Fibroblast of skin of right biceps (primary cell): Measurements from ENCODE around the gene MTSS2.
"Not testable (repeated sequence)": the region's sequence is repeated elsewhere in the genome, so short reads cannot be mapped to it uniquely, and the experiment has no call there.

Experiments used
- DNase-seq: peaks from one replicate; pipeline ENCODE4 v3.0.0-alpha.2; 2013

Gene MTSS2

DNA sequence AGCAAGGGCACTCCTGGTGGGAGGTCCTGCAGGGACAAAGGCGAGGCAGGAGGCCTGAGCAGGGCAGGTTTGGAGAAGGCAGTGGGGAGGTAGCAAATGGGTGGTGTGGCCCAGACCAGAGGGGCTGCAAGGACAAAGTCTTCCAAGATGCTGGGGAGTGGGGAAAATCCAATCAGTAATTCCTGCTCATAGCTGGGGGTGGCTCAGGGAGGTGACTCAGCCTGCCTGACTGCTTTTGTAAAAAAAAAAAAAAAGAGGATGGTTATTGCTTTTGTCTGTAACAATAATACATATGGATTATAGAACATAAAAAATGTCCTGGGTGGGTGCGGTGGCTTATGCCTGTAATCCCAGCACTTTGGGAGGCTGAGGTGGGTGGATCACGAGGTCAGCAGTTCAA lies 34.3 kb downstream of the MTSS2 start:
- DNase-seq, result peak; percentile 28

DNA sequence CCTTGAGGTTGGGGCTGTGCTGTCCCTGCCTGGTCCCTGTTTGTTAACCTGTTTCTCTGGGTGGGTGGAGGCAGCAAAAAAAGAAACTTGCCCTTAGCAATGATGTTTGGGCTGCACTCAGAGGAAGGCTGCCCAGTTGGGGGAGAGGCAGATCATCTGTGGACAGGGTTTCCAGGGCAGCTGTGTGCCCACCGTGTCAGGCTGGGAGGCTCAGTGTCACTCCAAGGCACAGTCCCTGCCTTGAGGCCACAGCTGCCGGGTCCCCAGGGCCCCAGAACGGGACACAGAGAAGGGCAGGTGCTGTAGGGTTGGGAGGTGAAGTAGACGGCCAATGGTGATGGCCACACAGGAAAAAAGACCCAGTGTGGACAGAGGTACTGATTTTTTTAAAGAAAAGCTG lies 35.6 kb downstream of the MTSS2 start:
- DNase-seq, result no peak

DNA sequence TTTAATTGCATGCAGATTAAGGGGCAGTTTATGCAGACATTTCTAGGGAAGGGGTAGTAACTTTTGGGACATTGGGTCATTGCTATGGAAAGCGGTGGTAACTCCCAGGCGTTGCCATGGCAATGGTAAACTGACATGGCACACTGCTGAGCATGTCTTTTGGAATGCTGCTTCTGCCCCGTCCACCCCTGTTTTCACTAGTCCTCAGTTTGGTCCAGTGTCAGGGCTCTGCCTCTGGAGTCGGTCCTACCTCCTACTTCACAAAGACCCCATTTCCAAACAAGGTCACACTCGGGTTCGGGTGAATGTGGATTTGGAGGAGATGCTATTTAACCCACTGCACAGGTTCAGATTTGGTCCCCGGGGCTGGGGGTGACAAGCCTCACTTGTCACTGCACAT lies 36.6 kb downstream of the MTSS2 start:
- no peak for DNase-seq

DNA sequence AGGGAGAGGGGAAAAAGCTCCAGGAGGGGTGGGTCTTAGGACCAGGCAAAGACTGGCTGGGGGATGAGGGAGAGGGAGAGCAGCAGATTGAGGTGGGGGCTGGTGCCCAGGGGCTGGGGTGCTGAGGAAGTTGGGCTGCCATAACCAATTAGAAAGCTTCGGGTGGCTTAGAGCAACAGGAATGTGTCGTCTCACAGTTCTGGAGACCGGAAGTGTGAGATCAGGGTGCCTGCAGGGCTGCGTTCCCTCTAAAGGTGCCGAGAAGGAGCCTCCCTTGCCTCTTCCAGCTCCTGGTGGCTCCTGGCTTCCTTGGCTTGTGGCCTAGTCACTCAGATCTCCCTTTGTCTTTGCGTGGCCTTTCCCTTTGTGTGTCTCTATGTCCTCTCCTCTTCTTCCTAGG lies 37.2 kb downstream of the MTSS2 start:
- no peak for DNase-seq

DNA sequence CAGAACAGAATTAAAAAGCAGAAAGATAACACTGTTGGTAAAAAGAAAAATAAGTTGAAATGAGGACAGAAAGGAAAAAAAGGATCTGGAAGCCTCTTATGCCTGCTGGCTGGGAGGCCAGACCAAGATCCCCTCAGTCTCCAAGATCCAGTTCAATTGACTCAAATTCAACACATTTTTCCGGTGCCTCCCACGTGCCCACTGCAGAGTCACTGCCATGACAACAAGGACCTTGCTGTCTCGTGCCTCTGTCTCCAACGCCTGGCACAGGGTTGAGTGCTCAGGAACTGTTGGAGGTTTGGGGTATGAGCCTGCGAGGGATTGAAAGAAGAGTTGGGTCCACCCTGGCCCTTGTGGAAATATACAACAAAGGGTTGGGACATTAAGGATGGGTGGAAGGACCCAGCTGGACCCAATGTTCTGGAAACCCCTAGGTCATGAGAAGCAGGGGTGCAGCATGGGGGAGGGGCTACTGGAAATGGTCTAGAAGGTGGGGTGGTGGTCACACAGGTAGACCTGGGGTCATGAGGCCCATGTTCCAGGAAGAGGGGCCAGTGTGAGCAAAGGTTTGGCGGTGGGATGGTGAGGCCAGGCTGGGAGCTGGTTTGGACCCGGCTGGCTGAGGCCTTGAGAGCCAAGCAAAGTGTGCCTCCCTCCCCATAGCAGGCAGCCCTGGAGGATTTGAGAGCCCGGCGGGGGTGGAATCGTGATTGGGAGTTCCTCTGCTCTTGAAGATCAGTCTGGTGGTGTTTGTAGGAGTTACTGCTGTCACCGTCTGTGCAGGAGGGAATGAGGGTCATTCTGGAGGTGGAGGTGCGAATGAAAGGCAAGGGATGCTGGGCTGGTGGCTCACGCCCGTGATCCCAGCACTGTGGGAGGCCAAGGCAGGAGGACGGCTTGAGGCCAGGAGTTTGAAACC lies 38.2 kb downstream of the MTSS2 start:
- DNase-seq, result no peak

DNA sequence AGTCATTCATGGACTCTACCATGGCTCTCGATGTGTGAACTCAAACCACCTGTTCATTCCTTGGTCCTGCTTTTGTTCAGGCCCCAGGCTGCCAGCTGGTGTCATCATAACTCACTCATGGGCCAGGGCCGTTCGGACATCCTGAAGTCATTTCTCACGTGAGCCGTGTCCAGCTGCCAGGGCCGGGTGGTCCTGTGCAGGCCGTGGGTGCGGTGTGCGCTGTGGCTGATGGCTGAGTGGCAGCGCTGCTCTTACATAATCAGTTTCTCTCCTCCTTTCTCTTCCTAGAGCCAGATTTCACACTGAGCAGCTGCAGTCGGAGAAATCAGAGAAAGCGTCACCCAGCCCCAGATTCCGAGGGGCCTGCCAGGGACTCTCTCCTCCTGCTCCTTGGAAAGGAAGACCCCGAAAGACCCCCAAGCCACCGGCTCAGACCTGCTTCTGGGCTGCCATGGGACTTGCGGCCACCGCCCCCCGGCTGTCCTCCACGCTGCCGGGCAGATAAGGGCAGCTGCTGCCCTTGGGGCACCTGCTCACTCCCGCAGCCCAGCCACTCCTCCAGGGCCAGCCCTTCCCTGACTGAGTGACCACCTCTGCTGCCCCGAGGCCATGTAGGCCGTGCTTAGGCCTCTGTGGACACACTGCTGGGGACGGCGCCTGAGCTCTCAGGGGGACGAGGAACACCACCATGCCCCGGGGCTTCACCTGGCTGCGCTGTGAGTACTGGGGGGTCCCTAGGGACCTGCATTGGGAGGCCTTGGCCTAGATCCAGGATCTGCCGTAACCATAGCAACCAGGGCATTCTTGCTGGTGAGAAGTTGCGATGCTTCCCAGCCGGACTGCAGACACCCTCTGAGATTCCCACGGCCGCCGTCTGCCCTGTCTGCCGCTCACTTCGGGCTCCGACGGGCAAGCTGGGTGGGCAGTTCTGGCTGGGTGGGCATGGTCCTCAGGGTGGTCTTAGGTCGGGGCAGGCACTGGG lies 39.3 kb downstream of the MTSS2 start, which contains the start of gene IL34:
Gene IL34, plus strand, starts transcription at position 300 of the 982 bp plus-strand sequence. Its CDS starts 389 bp downstream, at position 689.
- DNase-seq, result no peak

DNA sequence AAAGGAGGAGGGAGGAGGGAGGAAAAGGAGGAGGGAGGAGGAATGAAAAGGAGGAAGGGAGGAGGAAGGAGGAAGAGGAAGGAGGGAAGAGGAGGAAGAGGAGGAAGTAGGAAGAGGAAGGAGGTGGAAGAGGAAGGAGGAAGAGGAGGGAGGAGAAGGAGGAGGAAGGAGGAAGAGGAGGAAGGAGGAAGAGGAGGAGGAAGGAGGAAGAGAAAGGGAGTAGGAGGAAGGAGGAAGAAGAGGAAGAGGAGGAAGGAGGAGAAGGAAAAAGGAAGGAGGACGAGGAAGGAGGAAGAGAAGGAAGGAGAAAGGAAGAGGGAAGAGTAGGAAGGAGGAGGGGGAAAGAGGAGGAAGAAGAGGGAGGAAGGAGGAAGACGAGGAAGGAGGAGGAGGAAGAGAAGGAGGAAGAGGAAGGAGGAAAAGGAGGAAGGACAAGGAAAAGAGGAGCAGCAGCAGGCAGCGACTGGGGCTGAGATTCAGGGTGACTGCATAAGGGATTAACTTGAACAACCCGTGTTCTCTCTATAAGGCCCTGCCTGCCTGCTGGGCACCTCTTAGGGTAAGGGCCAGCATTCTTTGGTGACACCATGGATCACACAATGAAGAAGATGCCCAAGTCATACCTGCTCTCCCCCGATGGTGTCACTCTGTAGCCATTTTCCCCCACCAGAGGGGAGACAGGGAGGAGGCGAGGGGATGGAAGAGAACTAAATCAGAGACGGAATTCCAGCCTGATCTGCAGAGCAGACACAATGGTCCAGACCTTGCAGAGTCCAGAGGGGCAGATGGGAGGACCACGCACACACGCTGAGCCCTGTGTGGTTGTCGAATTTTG lies 40.9 kb downstream of the MTSS2 start:
- no peak for DNase-seq

DNA sequence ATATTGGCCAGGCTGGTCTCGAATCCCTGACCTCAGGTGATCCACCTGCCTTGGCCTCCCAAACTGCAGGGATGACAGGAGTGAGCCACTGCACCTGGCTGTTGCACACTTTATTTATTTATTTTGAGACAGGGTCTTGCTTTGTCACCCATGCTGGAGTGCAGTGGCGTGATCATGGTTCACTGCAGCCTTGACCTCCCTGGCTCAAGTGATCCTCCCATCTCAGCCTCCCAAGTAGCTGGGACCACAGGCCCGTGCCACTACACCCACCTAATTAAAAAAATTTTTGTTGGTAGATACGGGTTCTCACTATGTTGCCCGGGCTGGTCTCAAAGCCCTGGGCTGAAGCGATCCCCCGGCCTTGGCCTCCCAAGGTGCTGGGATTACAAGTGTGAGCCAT lies 42.6 kb downstream of the MTSS2 start:
- DNase-seq, result not testable (repeated sequence)

DNA sequence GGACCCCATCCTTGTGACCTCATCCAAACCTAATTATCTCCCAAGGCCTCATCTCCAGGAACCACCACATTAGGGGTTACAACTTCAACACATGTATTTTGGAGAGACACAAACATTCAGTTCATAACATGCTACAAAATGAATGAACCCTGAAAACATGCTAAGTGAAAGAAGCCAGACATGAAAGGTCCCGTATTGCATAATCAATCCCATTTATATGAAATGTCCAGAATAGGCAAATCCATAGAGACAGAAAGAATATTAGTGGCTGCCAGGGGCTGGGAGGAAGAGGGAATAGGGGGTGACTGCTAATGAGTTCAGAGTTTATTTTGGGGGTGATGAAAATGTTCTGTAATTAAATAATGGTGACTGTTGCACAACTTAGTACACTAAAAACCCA lies 43.2 kb downstream of the MTSS2 start:
- DNase-seq, result no peak

DNA sequence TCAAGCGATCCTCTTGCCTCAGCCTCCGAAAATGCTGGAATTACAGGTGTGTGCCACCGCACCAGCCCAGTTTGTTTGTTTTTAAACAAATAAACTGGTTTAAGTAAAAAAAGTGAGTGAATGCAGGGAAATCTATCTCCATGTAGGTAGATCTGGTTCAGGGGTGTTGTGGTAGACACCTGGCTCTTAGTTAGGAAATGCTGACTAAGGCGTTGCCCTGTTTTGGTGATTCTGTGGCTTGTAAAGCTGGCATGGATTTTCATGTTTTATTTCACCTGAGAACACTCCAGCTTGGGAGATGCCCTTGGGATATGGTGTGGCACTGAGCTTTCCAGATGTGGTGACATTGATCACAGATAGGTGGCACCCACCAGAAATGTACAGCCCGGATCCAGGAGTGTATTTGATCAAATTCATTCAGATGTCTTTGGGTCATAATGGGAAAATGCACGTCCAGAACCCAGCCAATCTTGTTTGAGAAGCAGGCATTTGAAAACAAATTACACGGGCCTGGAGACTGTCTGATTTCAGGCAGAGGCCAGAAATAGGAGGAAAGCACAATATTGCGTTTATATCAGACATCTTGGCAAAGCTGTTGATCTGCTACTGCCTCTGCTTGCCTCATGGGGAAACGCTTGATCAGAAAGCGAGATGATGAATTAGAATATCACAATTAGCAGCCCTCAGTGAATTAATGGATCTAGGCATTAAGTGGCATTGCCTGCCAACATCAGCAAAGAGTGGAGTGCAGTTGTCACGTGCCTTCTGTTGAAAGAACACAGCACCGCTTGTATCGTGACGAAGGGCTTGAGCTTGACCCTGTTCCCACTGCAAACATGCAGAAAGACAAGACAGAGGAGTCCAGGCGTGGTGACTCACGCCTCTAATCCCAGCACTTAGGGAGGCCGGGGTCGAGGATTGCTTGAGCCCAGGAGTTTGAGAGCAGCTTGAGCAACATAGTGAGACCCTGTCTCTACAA lies 46.8 kb downstream of the MTSS2 start:
- DNase-seq, result peak; percentile 65
